ENCODE measurements around the gene DEF6. TPM values are rescaled to one million over a fixed set of nuclear protein-coding genes. Genes with fewer than 3 reads are reported as not detected.

DEF6 gene
- total RNA-seq, 1 experiment from 2014 or later, result 15.4 TPM

- peaks cover 5% of the 10 kb centered on the region for H3K36me3 Mint-ChIP-seq (ENCODE audit: insufficient read depth, unreplicated experiment)
- H3K4me3 Mint-ChIP-seq (ENCODE audit: low read depth, unreplicated experiment), result no peak overlapping the region
- BruUV-seq (replicated peaks), result no TSS peak
- no peaks in the 10 kb centered on the region for H3K9me3 Mint-ChIP-seq (ENCODE audit: low read depth, unreplicated experiment)
- H3K4me1 Mint-ChIP-seq (ENCODE audit: low read depth, unreplicated experiment), result peaks cover 44% of the 10 kb centered on the region
- CTCF ChIA-PET, result no interaction called here
- no peak for TF ChIP-seq CTCF (IDR thresholded peaks at IDR 0.05; ENCODE audit: unreplicated experiment)
- H3K27ac Mint-ChIP-seq (ENCODE audit: unreplicated experiment), result no peak overlapping the region
- no peak for DNase-seq
- no peaks in the 10 kb centered on the region for H3K27me3 Mint-ChIP-seq (ENCODE audit: unreplicated experiment)
- intact Hi-C loops (cut with micrococcal nuclease; ENCODE audit: unreplicated experiment), result no loop called here
Observed at GRCh38 chr6:35265523-35265922, 32.1 kb upstream of the DEF6 start.

DNA sequence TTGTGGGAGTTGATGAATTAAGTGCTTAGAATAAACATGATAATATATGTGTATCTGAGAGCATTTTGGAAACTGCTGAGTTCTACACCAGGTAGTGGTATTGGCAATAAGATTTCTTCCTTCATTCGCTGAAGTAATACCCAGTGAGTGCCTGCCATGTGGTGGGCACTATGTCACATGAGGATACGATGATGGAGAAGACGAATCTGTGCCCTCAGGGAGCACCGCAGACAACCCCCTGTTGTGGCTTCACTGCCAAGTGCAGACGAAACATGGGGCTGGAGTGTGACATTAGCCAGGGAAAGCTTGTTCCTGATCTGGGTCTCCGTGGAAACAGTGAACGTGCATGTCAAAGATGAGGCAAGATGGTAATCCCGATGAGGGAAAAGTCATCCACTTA, 30.2 kb upstream of the DEF6 start:
- no peaks in the 10 kb centered on the region for H3K36me3 Mint-ChIP-seq (ENCODE audit: insufficient read depth, unreplicated experiment)
- no peaks in the 10 kb centered on the region for H3K9me3 Mint-ChIP-seq (ENCODE audit: low read depth, unreplicated experiment)
- BruUV-seq (replicated peaks), result no TSS peak
- TF ChIP-seq CTCF (IDR thresholded peaks at IDR 0.05; ENCODE audit: unreplicated experiment), result no peak
- intact Hi-C loops (cut with micrococcal nuclease; ENCODE audit: unreplicated experiment), result no loop called here
- DNase-seq, result no peak
- CTCF ChIA-PET, result no interaction called here
- no peak overlapping the region for H3K27ac Mint-ChIP-seq (ENCODE audit: unreplicated experiment)
- H3K4me1 Mint-ChIP-seq (ENCODE audit: low read depth, unreplicated experiment), result peaks cover 28% of the 10 kb centered on the region
- H3K4me3 Mint-ChIP-seq (ENCODE audit: low read depth, unreplicated experiment), result no peak overlapping the region
- no peaks in the 10 kb centered on the region for H3K27me3 Mint-ChIP-seq (ENCODE audit: unreplicated experiment)

GRCh38 chr6:35267897-35268296, 29.7 kb upstream of the DEF6 start:
- Mint-ChIP-seq H3K27me3 (ENCODE audit: unreplicated experiment) (no peaks in the 10 kb centered on the region), H3K36me3 (ENCODE audit: insufficient read depth, unreplicated experiment) (no peaks in the 10 kb centered on the region), H3K9me3 (ENCODE audit: low read depth, unreplicated experiment) (no peaks in the 10 kb centered on the region), H3K4me1 (ENCODE audit: low read depth, unreplicated experiment) (peaks cover 23% of the 10 kb centered on the region), H3K27ac (ENCODE audit: unreplicated experiment) (no peak overlapping the region), H3K4me3 (ENCODE audit: low read depth, unreplicated experiment) (no peak overlapping the region)
- no TSS peak for BruUV-seq (replicated peaks)
- no peak for DNase-seq
- intact Hi-C loops (cut with micrococcal nuclease; ENCODE audit: unreplicated experiment), result no loop called here
- CTCF ChIA-PET, result no interaction called here
- no peak for TF ChIP-seq CTCF (IDR thresholded peaks at IDR 0.05; ENCODE audit: unreplicated experiment)

- no peaks in the 10 kb centered on the region for H3K36me3 Mint-ChIP-seq (ENCODE audit: insufficient read depth, unreplicated experiment)
- DNase-seq, result no peak
- TF ChIP-seq CTCF (IDR thresholded peaks at IDR 0.05; ENCODE audit: unreplicated experiment), result no peak
- H3K9me3 Mint-ChIP-seq (ENCODE audit: low read depth, unreplicated experiment), result no peaks in the 10 kb centered on the region
- CTCF ChIA-PET, result no interaction called here
- BruUV-seq (replicated peaks), result no TSS peak
- intact Hi-C loops (cut with micrococcal nuclease; ENCODE audit: unreplicated experiment), result no loop called here
- no peaks in the 10 kb centered on the region for H3K4me1 Mint-ChIP-seq (ENCODE audit: low read depth, unreplicated experiment)
- no peak overlapping the region for H3K4me3 Mint-ChIP-seq (ENCODE audit: low read depth, unreplicated experiment)
- H3K27me3 Mint-ChIP-seq (ENCODE audit: unreplicated experiment), result no peaks in the 10 kb centered on the region
- no peak overlapping the region for H3K27ac Mint-ChIP-seq (ENCODE audit: unreplicated experiment)
Observed at GRCh38 chr6:35272005-35272404, 25.6 kb upstream of the DEF6 start.

All from Calu3 (cell line).